ENCODE results near the gene PRDM1. TPM values are rescaled to one million over a fixed set of nuclear protein-coding genes. Genes with fewer than 3 reads are reported as not detected.

The PRDM1 gene
- total RNA-seq, 6 donors from 2014 or later = 6.2 to 32.2 (median 12.9) TPM

DNA sequence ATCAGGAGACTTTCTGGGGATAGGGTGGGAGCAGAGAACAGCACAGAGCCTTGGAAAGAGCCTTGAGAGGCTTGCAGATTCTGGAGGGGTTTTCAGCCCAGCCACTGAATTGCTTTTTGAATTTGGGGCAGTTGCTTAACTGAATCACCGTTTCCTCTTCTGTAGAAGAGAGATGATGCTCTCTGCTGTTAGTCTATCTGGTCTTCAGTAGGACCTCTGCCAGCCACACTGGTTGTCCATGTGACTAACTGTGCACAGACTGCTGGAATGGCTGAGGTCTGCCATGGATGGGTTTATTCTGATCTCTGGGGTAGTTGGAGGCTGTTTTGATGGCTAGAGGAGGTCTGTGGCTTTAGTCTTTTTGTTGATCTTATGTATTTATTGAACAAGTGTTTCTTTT lies 21.4 kb upstream of the PRDM1 start:
- WGBS, 2 donors = 5 to 92% methylated on average over 1 of the region's 1 CpG
- H3K27me3 ChIP-seq = no peaks in the 10 kb centered on the region
- TF ChIP-seq POLR2AphosphoS5 (IDR thresholded peaks at IDR 0.05) (no peak), EP300 (IDR thresholded peaks at IDR 0.05) (no peak), POLR2A (IDR thresholded peaks at IDR 0.05) (no peak)
- TF ChIP-seq, protein P1, sequence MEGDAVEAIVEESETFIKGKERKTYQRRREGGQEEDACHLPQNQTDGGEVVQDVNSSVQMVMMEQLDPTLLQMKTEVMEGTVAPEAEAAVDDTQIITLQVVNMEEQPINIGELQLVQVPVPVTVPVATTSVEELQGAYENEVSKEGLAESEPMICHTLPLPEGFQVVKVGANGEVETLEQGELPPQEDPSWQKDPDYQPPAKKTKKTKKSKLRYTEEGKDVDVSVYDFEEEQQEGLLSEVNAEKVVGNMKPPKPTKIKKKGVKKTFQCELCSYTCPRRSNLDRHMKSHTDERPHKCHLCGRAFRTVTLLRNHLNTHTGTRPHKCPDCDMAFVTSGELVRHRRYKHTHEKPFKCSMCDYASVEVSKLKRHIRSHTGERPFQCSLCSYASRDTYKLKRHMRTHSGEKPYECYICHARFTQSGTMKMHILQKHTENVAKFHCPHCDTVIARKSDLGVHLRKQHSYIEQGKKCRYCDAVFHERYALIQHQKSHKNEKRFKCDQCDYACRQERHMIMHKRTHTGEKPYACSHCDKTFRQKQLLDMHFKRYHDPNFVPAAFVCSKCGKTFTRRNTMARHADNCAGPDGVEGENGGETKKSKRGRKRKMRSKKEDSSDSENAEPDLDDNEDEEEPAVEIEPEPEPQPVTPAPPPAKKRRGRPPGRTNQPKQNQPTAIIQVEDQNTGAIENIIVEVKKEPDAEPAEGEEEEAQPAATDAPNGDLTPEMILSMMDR (IDR thresholded peaks at IDR 0.05) = no peak

DNA sequence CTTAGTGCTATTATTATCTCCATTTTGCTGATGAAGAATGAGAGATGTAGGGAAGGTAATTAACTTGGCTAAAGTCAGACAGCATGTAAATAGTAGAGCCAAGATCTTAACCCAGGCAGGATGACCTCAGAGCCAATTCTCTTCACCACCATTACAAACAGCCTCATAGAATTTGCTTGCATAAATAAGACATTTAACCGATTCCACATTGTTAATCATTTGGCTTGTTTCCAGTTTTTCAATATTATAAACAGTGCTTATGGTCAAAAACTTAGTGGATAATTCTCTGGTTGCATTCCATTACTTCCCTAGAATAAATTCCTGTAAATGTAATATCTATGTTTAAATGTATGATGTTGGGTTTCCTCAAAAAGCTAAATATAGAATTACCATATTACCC lies 19.1 kb upstream of the PRDM1 start:
- 32 to 44% methylated on average over 1 of the region's 1 CpG for WGBS, 2 donors
- TF ChIP-seq POLR2A (IDR thresholded peaks at IDR 0.05) (no peak), EP300 (IDR thresholded peaks at IDR 0.05) (no peak), POLR2AphosphoS5 (IDR thresholded peaks at IDR 0.05) (no peak)
- TF ChIP-seq, protein P1 (IDR thresholded peaks at IDR 0.05) = no peak
- Histone ChIP-seq H3K36me3 (no peaks in the 10 kb centered on the region), H3K27me3 (no peaks in the 10 kb centered on the region), H3K4me1 (peaks cover 5 to 6% (median 6%) of the 10 kb centered on the region in 4 donors), H3K9me3 (no peaks in the 10 kb centered on the region), H3K4me3 (no peak overlapping the region), H3K27ac (no peak overlapping the region)
- DNase-seq = no peak
- ATAC-seq (ENCODE audit: low FRiP score in 2 of 2) = no peak

More for the DNA sequence above, 21.4 kb upstream of the PRDM1 start:
- H3K4me3 ChIP-seq = no peak overlapping the region
- no peak for ATAC-seq (ENCODE audit: low FRiP score in 2 of 2)
- peaks cover 2 to 4% (median 4%) of the 10 kb centered on the region in 4 donors for H3K4me1 ChIP-seq
- no peaks in the 10 kb centered on the region for H3K9me3 ChIP-seq
- no peak overlapping the region for H3K27ac ChIP-seq
- H3K36me3 ChIP-seq = no peaks in the 10 kb centered on the region
- no peak for DNase-seq

DNA sequence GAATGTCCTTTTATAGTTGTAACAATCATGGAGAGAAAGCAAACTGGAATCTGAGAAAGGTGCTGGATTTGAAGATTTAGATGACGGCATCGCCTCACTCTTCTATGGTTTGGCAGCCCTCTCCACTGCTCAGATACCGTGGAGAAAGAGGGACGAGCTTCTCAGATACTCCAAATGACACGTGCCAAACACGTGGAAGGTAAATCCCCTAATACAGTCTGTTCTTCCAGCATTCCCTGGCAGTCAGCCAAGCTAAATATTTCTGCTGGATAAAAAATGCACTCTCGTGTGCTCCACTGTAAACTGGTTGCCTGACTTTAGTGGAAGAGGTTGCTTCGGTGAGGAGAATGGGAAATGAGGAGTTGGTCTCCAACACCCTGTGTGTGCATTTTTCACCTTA lies 16.7 kb upstream of the PRDM1 start:
- 36 to 43% methylated on average over 8 of the region's 8 CpGs for WGBS, 2 donors
- H3K4me3 ChIP-seq = no peak overlapping the region
- ATAC-seq (ENCODE audit: low FRiP score in 2 of 2) (no peak), DNase-seq (no peak)
- H3K27ac ChIP-seq = no peak overlapping the region
- TF ChIP-seq EP300 (IDR thresholded peaks at IDR 0.05) (no peak), POLR2A (IDR thresholded peaks at IDR 0.05) (no peak), POLR2AphosphoS5 (IDR thresholded peaks at IDR 0.05) (no peak)
- TF ChIP-seq, protein P1 (IDR thresholded peaks at IDR 0.05) = no peak
- peaks cover 5 to 6% (median 6%) of the 10 kb centered on the region in 4 donors for H3K4me1 ChIP-seq
- H3K36me3 ChIP-seq = no peaks in the 10 kb centered on the region
- H3K9me3 ChIP-seq = no peaks in the 10 kb centered on the region
- no peaks in the 10 kb centered on the region for H3K27me3 ChIP-seq

DNA sequence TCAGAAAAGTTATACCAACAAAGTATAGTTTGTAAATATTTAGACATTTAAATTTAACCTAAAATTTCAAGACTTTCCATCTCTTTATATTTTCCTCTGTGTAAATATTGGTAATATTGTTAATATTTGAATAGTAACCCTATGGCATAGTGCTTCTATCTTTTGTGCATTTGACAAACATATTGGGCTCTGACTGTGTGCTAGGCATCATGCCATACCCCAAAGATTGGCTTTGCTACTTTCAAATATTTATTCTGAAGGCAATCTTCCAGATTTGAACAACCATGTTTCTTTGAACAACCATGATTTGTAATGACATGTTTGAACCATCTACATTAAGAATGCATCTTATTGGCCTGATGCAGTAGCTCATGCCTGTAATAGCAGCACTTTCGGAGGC lies 15.5 kb upstream of the PRDM1 start:
- no peaks in the 10 kb centered on the region for H3K36me3 ChIP-seq
- no peak overlapping the region for H3K27ac ChIP-seq
- no peak for ATAC-seq (ENCODE audit: low FRiP score in 2 of 2)
- peaks cover 5 to 6% (median 6%) of the 10 kb centered on the region in 4 donors for H3K4me1 ChIP-seq
- 89 to 94% methylated on average over 1 of the region's 1 CpG for WGBS, 2 donors
- no peak overlapping the region for H3K4me3 ChIP-seq
- TF ChIP-seq EP300 (IDR thresholded peaks at IDR 0.05) = no peak
- TF ChIP-seq POLR2AphosphoS5 (IDR thresholded peaks at IDR 0.05) = no peak
- TF ChIP-seq POLR2A (IDR thresholded peaks at IDR 0.05) = no peak
- TF ChIP-seq, protein P1 (IDR thresholded peaks at IDR 0.05) = no peak
- H3K27me3 ChIP-seq = no peaks in the 10 kb centered on the region
- no peaks in the 10 kb centered on the region for H3K9me3 ChIP-seq
- no peak for DNase-seq

DNA sequence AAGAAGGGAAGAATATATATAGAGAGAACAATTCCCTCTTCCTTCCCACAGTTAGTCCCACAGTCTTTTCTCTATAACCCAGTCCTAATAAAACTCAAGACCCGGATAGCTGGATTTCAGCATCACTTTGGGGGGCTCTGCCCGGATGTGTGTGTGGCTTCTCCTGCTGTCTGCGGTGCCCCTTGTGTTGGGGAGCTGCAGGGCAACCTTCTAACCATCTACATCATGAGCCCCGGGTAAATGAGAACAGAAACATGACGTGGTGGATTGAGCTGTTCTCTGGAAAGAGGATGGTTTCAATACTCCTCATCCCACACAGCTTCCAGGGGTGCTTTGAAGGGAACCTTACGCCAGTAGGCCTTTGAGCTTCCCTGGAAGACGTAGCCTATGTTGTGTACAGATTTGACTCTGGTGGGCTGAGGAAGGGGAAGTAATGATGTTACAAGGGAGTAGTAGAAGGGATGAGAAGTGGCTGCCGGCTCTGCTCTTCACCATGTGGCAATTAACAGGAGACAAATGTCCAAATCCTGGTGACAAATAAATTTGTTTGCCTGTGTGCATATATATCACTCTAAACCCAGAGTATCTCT lies 13.5 kb upstream of the PRDM1 start:
- Histone ChIP-seq H3K27ac (no peak overlapping the region), H3K27me3 (no peaks in the 10 kb centered on the region), H3K4me1 (peaks cover 5 to 6% (median 6%) of the 10 kb centered on the region in 4 donors), H3K36me3 (no peaks in the 10 kb centered on the region), H3K9me3 (no peaks in the 10 kb centered on the region), H3K4me3 (no peak overlapping the region)
- TF ChIP-seq POLR2AphosphoS5 (IDR thresholded peaks at IDR 0.05) = no peak
- TF ChIP-seq, protein P1 (IDR thresholded peaks at IDR 0.05) = no peak
- DNase-seq = no peak
- no peak for ATAC-seq (ENCODE audit: low FRiP score in 2 of 2)
- WGBS, 2 donors = 75 to 82% methylated on average over 8 of the region's 8 CpGs

Measured in upper lobe of left lung (tissue), 6 donors.